HG02870 (cell line): ENCODE results near the gene ARMH1.
A peak's percentile ranks its signal among the peaks of the same experiment; 100 is the strongest.
"Not testable (repeated sequence)": the region's sequence is repeated elsewhere in the genome, so short reads cannot be mapped to it uniquely, and the experiment has no call there.

Experiments used
- ATAC-seq: cut with Tn5 transposase; IDR thresholded peaks from one replicate; pipeline ENCODE4 v1.9.1; 2021; ENCODE audit warnings: mild to moderate bottlenecking, moderate library complexity; ENCODE audit not compliant: unreplicated experiment

The ARMH1 gene

GRCh38 chr1:44664730-44665370, 9.7 kb upstream of the ARMH1 start:
- no peak for ATAC-seq

DNA sequence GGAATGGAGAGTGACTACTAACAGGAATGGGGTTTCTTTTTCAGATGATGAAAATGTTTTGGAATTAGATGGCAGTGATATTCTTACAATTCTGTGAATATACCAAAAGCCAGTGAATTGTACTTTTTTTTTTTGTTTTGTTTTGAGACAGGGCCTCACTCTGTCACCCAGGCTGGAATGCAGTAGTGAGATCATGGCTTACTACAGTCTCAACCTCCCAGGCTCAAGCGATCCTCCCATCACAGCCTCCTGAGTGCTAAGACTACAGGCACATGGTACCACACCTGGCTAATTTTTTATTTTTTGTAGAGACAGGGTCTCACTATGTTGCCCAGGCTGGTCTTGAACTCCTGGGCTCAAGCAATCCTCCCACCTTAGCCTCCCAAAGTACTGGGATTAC, 7.8 kb upstream of the ARMH1 start:
- ATAC-seq, result not testable (repeated sequence)

- ATAC-seq, result no peak
Observed at GRCh38 chr1:44670751-44671640, 3.5 kb upstream of the ARMH1 start.

DNA sequence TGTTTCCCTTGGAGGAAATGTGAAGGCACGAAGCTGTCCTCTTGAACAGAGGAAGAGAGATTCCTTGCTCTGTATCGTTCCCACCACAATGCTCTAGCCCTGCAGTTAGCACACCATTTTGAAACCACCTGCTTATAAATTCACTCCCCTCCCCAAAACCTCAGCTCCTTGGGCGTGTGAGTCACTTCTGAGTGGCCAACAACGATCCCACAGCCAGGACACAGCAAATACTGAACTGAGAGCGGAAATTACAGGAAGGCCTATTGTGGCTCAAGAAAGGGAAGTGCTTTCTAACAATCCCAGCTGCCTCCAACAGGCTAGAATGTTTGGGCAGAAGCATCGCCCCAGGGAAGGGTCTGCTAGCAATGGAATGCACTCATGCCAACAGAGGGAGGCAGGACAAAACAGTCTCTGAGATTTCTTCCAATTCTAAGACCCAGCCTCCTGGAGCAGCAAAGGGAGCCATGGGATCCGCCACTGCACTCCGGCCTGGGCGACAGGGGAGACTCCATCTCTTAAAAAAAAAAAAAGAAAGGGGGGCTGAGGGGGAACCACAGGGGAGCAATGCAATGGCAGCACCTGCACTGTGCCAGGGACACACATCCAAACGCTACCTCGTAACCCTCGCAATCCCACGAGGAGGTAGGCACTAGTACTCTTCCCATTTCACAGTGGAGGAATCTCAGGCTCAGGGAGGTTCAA, 2.1 kb upstream of the ARMH1 start:
- ATAC-seq, result no peak

DNA sequence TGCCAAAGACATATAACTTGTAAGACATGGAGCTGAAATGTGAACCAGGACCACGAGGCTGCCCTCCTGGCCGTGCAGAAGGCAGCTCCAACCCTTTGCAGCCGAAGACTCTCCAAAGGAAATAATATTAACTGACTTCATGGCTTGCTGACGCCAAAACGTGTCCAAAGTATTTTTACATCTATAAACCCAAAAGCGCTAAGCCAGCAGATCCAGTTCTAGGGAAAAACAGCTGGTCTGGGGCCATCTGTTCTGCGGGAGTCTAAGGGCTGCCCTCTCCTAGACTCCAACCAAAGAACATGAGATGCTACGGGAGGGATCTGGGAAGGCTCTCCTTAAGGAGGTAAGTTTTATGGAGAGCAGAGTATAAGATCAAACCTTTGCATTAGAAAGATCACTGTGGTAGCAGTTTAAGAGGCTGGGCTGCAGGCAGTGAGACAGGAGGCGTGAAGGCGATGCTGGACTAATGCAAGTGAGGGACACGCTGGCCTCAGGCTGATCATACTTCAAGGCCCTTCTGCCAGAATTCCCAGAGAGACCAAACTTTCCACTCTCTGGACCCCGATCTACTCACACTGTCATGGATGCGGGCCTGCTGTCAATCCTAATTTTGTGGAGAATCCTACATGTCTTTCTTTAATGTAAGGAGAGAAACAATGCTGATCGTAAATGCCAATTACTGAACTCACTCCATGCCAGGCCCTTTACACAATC, 1.4 kb upstream of the ARMH1 start:
- no peak for ATAC-seq

- no peak for ATAC-seq
Observed at GRCh38 chr1:44673675-44674112, 820 bp upstream of the ARMH1 start.

DNA sequence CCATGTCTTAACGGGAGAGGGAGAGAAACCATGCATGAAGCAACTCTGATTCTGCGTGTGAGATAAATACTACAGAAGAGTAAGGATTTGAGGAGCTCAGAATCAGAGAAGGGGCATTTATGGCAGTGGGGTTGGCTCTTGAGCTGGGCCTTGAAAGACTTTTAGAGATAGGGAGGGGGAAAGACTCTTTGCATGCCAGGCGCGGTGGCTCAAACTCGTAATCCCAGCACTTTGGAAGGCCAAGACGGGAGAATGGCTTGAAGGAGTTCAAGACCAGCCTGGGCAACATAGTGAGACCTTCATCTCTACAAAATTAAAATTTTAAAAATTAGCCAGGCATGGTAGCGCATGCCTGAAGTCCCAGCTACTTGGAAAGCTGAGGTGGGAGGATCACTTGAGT, 672 bp downstream of the ARMH1 start:
- no peak for ATAC-seq

DNA sequence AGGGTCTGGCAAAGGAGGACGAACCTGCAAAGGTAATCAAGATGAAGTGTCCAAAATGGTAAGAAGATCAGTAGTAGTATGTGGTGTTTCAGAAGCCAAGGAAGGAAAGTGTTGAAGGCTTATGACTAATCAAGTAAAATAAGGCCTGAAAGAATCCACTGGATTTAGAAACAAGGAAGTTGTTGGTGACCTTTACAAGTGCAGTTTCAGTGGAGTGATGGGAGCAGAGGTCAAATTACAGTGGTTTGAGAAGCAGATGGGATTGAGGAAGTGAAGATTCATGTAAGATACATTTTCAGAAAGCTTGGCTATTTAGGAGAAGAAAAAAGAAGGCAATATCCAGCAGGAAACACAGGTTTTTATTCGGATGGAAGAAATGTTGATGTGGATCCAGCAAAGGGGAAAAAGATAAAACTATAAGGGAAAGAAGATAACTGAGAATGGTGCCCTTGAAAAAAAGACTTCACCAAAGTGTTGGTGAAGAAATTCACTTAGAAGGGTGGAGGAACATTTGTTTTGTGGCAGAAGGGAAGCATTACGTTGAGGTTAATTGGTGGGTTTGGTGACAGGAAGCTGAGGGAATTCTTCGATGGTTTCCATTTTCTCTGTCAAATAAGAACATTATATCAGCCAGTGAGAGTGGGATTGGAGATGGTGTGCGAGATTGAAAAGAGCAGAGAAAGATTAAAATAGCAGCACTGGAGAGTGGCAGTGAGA, 2.1 kb downstream of the ARMH1 start:
- ATAC-seq, result no peak

GRCh38 chr1:44677201-44677766, 2.8 kb downstream of the ARMH1 start:
- no peak for ATAC-seq

GRCh38 chr1:44678120-44678519, 3.6 kb downstream of the ARMH1 start:
- ATAC-seq, result no peak

DNA sequence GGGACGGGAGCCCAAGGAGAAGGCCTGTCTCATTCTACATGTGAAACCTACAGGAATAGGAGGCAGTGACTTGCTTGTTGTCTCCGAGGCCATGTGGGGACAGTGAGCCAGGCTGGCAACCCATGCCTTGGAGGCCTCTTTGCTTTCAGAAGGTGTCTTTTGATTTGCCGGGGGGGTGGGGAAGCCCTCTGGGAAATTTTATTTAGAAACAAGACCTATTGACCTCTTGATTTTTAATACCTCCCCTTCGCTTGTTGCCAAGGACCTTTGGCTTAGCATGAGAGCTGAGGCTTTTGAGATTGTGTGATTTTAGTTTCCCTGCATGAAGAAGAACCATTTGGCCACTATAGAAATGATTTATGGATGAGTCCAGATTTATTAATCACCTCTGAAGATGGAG, 4.1 kb downstream of the ARMH1 start:
- ATAC-seq, result no peak

- no peak for ATAC-seq
Observed at GRCh38 chr1:44679468-44679867, 5.0 kb downstream of the ARMH1 start.

- ATAC-seq, result no peak
Observed at GRCh38 chr1:44681905-44682882, 7.7 kb downstream of the ARMH1 start.

DNA sequence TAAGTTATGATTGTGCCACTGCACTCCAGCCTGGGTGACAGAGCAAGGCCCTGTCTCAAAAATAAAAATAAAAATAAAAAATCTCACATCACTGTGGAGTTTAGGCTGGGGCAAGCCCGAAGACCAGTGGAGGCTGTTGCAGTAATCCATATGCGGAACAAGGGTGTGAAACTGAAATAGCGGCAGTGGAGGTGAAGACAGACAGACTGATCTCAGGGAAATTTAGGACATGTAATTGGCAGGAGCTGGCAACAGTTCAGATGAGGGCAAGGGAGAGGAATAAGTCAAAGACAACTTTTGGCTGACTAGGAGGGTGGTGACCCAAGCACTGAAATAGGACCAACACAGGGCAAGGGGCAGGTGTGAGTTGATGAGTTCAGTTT, 8.4 kb downstream of the ARMH1 start:
- ATAC-seq, result no peak

DNA sequence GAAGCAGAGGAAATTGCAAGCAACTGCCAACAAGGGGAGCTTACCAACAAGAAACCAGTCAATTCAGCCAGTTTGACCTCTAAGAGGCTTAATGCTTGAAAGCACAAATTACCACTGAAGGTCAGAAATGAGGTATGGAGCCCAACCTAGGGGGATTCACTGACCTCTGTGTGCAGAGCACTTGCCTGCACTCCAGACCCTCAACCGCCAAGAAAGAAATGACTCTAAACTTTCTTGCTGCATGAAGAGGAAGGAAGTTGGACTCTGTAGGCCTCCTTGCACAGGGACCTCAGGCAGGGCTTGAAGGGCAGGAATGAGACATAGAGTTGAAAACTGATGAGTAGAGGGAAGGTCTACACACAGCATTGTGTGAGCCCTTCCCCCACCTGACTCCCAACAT, 10.0 kb downstream of the ARMH1 start:
- peak; percentile 81 for ATAC-seq

DNA sequence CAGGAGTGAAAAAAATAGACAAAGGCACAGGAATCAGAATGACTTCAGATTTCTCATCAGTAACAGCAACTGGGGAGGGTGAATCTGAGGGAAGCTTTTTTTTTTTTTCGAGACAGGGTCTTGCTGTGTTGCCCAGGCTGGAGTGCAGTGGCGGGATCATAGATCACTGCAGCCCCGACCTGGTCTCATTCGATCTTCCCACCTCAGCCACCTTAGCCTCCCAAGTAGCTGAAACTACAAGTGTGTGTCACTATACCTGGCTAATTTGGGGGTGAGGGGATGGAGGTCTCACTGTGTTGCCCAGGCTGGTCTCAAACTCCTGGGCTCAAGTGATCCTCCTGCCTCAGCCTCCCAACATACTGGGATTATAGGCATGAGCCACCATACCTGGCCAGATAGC, 10.7 kb downstream of the ARMH1 start:
- no peak for ATAC-seq

GRCh38 chr1:44685881-44686280, 11.4 kb downstream of the ARMH1 start:
- no peak for ATAC-seq

- ATAC-seq, result no peak
Observed at GRCh38 chr1:44688760-44689446, 14.4 kb downstream of the ARMH1 start.

DNA sequence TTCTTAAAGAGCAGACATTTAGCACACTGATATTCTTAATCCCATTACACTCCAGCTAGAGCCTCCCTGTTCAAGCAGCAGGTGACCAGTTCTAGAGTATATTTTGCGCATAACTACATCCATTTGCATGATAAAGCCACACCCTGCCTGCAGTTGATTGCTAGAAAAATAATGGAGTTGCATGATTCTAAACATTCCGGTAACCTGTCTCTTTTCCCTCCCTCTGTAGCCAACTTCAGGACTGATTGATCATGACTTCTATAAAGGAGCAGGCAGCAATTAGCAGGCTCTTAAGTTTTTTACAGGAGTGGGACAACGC, 14.9 kb downstream of the ARMH1 start:
- no peak for ATAC-seq
